C4-2B (cell line): ENCODE measurements around the gene TAS2R41.

ENCODE experiments used
- ZFX ChIP-seq: fragments of 450-650 bp; IDR thresholded peaks from 2 replicates; pipeline ENCODE4 v1.6.1; 2017
- TF ChIP-seq, protein P1 (sequence below): fragments of 450-650 bp; conservative IDR thresholded peaks from 2 replicates; pipeline ENCODE4 v1.5.1; 2017; ENCODE audit warnings: mild to moderate bottlenecking

DNA sequence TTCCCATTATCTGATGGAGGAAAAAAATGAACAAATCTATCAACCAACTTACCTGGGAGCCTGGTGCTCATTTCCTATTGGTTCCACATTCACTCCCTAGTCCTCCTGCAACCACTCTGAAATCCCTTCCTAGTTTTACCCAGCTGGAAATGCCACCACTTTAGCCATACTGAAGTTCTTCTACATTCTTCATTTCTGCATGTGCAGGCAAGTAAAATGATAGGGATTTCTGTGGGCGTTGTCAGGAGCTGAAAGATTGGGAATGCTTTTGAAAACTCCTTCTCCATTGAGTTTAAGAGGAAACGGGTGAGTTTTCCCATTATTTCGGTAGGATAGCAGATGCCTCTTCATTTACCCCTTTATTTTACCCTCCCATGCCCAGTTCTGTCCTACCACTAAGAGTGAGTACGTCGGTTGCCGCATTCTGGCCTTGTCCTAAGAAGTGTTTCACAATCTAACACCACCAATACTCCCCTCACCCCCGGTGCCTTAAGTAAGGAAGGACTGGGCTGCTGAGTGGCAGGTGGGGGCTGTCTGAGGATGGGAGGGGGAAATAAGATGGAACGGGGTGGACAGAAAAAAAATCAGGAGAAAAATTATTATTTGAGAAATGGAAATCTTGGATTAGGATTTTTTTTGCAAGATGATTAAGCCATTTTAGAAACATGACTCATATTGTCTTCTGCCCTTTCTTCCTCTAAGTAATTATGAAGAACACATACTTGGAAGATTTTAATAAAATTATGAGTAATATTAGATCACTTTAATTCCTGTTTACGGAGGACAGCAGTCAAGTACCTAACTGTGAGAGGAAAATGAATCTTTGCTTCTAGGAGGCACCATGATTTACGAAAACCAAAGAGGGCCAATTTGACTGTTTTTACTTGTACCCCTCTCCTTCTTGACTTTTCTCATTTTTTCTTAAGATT lies 47.6 kb upstream of the TAS2R41 start:
- no peak for TF ChIP-seq ZFX
- TF ChIP-seq, protein P1, sequence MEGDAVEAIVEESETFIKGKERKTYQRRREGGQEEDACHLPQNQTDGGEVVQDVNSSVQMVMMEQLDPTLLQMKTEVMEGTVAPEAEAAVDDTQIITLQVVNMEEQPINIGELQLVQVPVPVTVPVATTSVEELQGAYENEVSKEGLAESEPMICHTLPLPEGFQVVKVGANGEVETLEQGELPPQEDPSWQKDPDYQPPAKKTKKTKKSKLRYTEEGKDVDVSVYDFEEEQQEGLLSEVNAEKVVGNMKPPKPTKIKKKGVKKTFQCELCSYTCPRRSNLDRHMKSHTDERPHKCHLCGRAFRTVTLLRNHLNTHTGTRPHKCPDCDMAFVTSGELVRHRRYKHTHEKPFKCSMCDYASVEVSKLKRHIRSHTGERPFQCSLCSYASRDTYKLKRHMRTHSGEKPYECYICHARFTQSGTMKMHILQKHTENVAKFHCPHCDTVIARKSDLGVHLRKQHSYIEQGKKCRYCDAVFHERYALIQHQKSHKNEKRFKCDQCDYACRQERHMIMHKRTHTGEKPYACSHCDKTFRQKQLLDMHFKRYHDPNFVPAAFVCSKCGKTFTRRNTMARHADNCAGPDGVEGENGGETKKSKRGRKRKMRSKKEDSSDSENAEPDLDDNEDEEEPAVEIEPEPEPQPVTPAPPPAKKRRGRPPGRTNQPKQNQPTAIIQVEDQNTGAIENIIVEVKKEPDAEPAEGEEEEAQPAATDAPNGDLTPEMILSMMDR: no peak
